LNCaP clone FGC (cell line): ENCODE data around the gene ITFG2.
A peak's percentile ranks its signal among the peaks of the same experiment; 100 is the strongest.

Experiments used
- DNase-seq: peaks from one replicate; pipeline ENCODE4 v3.0.0-alpha.2; 2011; ENCODE audit warnings: low read depth
- H3K4me3 ChIP-seq: 2 replicates; pipeline ENCODE4 v1.5.1; 2011; ENCODE audit warnings: mild to moderate bottlenecking, low read depth, low read length, control low read depth
- TF ChIP-seq, protein P1 (sequence below): IDR thresholded peaks from 2 replicates; pipeline ENCODE4 v1.5.1; 2012; ENCODE audit warnings: mild to moderate bottlenecking; ENCODE audit not compliant: control insufficient read depth, insufficient read depth; ENCODE audit errors: extremely low read depth

The ITFG2 gene

DNA sequence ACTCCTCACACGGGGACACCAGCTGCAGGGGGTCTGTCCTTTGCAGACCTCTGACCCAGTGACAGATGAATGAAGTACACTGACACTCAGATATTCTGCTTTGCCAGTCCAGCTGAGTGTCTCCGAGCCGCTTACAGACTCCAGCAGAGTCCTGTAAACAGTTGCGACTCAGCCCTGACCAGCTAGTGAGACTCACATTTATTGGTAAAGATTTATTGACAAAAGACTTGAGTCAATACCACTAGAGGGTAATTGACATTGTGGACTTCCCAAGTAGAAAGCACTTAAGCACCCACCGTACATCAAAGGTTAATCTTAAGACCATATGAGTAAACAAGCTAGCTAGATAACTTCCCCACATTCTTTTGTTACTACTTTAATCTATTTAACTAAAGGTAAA lies 27.5 kb upstream of the ITFG2 start:
- TF ChIP-seq, protein P1, sequence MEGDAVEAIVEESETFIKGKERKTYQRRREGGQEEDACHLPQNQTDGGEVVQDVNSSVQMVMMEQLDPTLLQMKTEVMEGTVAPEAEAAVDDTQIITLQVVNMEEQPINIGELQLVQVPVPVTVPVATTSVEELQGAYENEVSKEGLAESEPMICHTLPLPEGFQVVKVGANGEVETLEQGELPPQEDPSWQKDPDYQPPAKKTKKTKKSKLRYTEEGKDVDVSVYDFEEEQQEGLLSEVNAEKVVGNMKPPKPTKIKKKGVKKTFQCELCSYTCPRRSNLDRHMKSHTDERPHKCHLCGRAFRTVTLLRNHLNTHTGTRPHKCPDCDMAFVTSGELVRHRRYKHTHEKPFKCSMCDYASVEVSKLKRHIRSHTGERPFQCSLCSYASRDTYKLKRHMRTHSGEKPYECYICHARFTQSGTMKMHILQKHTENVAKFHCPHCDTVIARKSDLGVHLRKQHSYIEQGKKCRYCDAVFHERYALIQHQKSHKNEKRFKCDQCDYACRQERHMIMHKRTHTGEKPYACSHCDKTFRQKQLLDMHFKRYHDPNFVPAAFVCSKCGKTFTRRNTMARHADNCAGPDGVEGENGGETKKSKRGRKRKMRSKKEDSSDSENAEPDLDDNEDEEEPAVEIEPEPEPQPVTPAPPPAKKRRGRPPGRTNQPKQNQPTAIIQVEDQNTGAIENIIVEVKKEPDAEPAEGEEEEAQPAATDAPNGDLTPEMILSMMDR, result no peak
- no peak for DNase-seq
- H3K4me3 ChIP-seq, result no peak overlapping the region

DNA sequence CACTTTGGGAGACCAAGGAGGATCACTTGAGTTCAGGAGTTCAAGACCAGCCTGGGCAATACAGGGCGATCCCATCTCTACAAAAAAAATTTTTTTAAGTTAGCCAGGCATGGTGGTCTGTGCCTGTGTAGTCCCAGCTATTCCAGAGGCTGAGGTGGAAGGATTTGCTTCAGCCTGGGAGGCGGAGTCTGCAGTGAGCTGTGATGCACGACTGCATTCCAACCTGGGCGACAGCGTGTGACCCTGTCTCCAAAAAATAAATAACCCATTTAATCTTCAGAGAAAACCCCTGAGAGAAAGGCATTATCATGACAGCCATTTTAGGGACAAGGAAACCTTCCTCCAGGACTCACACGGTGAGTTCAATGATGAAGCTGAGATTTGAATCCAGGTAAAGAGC lies 21.4 kb upstream of the ITFG2 start:
- no peak for DNase-seq
- H3K4me3 ChIP-seq, result no peak overlapping the region
- TF ChIP-seq, protein P1, result no peak

DNA sequence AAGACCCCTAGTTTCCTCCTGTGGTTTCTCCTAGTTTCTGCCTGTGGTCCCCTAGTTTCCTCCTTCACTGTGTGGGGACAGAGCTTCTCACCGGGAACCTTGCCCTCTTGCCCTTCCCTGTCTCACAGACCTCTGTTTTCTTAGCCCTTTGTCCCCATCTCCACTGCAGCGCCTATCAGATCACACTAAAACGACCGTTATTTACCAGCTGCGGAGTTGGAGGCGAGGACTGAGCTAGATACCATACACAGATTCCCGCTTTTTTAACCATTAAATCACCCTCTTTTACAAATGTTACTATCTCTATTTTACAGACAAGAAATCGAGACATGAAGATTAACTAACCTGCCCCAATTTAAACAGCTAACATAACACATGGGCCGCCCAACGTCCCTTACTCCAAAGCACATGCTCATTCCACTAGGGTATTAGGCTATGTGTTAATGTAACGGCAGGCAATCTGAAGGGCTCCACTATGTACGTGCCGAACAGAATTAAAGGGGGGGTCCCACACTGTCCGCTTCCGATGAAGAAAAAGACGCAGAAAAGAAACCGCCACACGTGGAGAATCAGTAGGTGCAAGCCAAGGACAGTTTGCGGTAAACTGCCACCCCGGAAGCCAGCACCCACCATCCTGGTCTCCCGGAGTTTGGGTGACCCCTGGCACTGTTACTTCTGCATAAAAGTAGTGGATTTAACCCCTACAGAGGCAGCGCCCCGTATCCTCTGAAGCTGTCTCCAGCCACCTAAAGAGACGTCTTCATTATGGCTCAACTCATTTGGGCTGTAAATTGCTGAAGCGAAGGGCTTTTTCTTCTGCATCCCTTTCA lies 19.6 kb upstream of the ITFG2 start:
- TF ChIP-seq, protein P1, result no peak
- DNase-seq, result no peak
- no peak overlapping the region for H3K4me3 ChIP-seq

DNA sequence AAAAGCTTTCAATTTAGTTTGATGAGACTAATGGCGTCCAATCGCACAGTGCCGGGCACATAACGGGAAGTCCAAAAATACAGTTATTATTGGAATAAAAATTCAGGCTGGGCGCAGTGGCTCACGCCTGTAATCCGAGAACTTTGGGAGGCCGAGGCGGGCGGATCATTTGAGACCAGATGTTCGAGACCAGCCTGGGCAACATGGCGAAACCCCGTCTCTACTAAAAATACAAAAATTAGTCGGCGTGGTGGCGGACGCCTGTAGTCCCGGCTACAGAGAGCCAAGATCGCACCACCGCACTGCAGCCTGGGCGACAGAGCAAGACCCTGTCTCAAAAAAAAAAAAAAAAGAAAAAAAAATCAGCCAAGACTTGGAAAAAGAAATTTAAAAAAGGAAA lies 18.9 kb upstream of the ITFG2 start:
- DNase-seq, result no peak

DNA sequence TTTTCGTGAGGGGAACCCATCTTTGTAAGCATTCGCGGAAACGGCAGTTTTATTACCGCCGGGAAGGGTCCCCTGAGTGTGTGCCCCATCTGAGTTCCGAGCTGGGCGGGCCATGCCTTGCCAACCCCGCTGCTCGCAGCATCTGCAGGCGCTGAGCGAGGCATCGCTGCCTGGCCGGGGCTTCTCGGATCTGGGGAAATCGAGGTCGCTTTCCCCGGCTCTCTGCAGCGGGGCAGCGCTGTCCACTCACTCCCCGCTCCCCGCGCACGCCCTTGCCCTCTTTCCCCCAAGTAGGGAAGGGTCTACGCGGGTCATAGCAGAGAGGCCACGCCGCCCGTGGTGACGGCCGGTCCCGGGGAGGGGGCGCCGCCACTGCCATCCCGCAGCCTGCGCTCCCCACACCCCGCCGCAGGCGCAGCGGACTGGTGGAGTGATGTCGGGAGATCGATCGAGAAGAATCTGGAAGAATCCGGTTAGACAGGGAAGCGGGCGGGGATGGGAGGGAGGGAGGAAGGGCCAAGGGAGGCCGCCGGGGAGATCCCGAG lies 18.2 kb upstream of the ITFG2 start:
- no peak for DNase-seq
- peak overlapping the region; percentile 90 for H3K4me3 ChIP-seq
- TF ChIP-seq, protein P1, result no peak

More for the DNA sequence above, 18.9 kb upstream of the ITFG2 start:
- no peak overlapping the region for H3K4me3 ChIP-seq
- TF ChIP-seq, protein P1, result no peak

DNA sequence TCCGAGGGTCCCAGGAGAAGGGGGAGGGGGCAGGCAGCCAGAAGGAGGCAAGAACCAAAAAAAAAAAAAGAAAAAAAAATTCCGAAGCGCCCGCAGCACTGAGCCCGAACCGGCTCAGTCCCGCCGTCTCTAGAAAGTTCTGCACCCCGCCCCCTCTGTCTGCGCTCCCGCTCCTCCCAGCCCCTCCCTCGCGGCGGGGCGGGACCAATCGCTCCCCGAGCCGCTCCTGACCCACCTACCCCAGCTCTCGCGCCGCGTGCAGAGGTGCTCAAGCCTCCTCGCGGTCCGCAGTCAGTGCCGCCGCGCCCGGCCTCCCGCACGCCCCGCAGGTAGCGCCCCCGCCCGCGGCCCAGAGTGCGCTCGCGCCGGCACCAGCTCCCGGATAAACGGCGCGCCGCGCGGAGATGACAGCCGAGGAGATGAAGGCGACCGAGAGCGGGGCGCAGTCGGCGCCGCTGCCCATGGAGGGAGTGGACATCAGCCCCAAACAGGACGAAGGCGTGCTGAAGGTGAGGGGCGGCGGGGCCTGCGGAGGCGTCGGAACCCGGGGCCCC lies 17.7 kb upstream of the ITFG2 start, which contains the start of gene FKBP4:
Gene FKBP4 (plus strand): TSS at position 235 of the 554 bp plus-strand sequence. CDS start 170 bp downstream, at position 405.
- peak within 1 kb of the TSS; percentile 90 for H3K4me3 ChIP-seq
- DNase-seq, result no peak
- TF ChIP-seq, protein P1, result no peak
